Iris pigment epithelial cell (primary cell): Measurements from ENCODE around the gene RBPJ.
"Not testable (repeated sequence)": the region's sequence is repeated elsewhere in the genome, so short reads cannot be mapped to it uniquely, and the experiment has no call there.

Source experiments
- DNase-seq: peaks from one replicate; pipeline ENCODE4 v3.0.0-alpha.2; 2011; ENCODE audit warnings: low read depth

RBPJ gene

GRCh38 chr4:26342328-26343037, 21.7 kb downstream of the RBPJ start:
- peak; percentile 93 for DNase-seq

GRCh38 chr4:26343038-26343398, 22.2 kb downstream of the RBPJ start:
- DNase-seq, result no peak

- DNase-seq, result no peak
These were observed 24.2 kb downstream of the RBPJ start for GRCh38 chr4:26344901-26345564.

GRCh38 chr4:26345565-26345938, 24.7 kb downstream of the RBPJ start:
- DNase-seq, result no peak

- no peak for DNase-seq
These were observed 25.4 kb downstream of the RBPJ start for GRCh38 chr4:26346203-26346620.

- peak; percentile 39 for DNase-seq
These were observed 28.7 kb downstream of the RBPJ start for GRCh38 chr4:26349496-26349895.

GRCh38 chr4:26351685-26352084, 30.9 kb downstream of the RBPJ start:
- no peak for DNase-seq

GRCh38 chr4:26354491-26354890, 33.7 kb downstream of the RBPJ start:
- DNase-seq, result no peak

- no peak for DNase-seq
These were observed 34.7 kb downstream of the RBPJ start for GRCh38 chr4:26355392-26356052.

GRCh38 chr4:26356081-26356501, 35.3 kb downstream of the RBPJ start:
- peak; percentile 34 for DNase-seq

- not testable (repeated sequence) for DNase-seq
These were observed 38.7 kb downstream of the RBPJ start for GRCh38 chr4:26359521-26359920.

- no peak for DNase-seq
These were observed 39.5 kb downstream of the RBPJ start for GRCh38 chr4:26360273-26360672.

GRCh38 chr4:26360864-26361263, 40.0 kb downstream of the RBPJ start:
- DNase-seq, result no peak

- no peak for DNase-seq
These were observed 40.5 kb downstream of the RBPJ start for GRCh38 chr4:26361297-26361696.

- peak; percentile 27 for DNase-seq
These were observed 42.1 kb downstream of the RBPJ start for GRCh38 chr4:26362745-26363439.

- DNase-seq, result no peak
These were observed 44.8 kb downstream of the RBPJ start for GRCh38 chr4:26365537-26366150.

GRCh38 chr4:26367811-26368210, 47.0 kb downstream of the RBPJ start:
- DNase-seq, result no peak

- DNase-seq, result no peak
These were observed 47.9 kb downstream of the RBPJ start for GRCh38 chr4:26368685-26369084.

- no peak for DNase-seq
These were observed 48.3 kb downstream of the RBPJ start for GRCh38 chr4:26369132-26369531.

- no peak for DNase-seq
These were observed 48.8 kb downstream of the RBPJ start for GRCh38 chr4:26369581-26369980.

- DNase-seq, result no peak
These were observed 51.3 kb downstream of the RBPJ start for GRCh38 chr4:26372076-26372475.

- peak; percentile 89 for DNase-seq
These were observed 51.8 kb downstream of the RBPJ start for GRCh38 chr4:26372525-26373172.
